ENCODE results near the gene CD274. TPM values are rescaled to one million over a fixed set of nuclear protein-coding genes. Genes with fewer than 3 reads are reported as not detected.

The CD274 gene
- total and polyA plus RNA-seq, 2 experiments from 2014 or later: 0.07 TPM; not detected in 1

DNA sequence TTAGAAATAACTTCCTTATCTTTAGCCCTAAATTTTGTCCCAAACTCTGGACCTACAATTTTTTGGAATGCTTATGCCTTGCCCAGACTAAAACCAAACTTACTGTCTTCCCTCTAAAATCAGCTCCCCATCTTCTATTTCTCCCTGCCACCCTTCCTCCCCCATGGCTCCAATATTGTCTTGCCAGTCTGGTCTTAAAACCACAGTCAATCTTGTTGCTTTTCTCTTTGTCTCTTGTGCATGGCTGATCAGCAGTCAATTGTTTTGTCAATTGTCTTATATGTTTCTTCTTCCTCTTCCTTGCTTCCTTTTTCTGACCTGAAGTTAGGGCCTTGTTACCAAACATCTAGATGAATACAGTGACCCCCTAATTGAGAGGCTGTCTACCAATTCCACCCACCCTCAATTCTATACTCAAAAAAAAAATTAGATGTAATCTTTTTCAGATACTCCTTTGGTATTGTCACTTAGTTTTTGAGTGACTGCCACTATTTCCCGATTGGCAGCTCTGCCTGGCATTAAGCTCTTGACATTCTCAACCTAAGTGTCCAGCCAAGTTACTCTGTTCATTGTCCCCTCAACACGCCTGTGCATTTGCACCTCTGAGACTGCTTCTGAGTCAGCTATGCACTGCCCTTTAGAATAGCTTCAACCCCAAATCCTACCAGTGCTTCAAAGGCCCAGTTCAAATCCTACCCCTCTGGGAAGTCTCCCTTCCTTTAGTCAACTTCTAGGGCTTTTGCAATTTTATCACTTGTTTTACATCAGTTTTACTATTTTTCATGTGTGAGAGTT is 62.5 kb downstream of the CD274 start:
- Histone ChIP-seq H3K4me1 (ENCODE audit: insufficient read depth) (no peaks in the 10 kb centered on the region), H3K4me2 (no peak overlapping the region), H3K79me2 (no peaks in the 10 kb centered on the region), H2AFZ (no peak overlapping the region), H3K4me3 (no peak overlapping the region), H3K9me2 (replicated peaks; ENCODE audit: insufficient read depth) (no peaks in the 10 kb centered on the region), H3K27me3 (no peaks in the 10 kb centered on the region), H3K9me3 (ENCODE audit: low read depth) (no peaks in the 10 kb centered on the region), H4K20me1 (ENCODE audit: insufficient read depth, poor library complexity, severe bottlenecking) (no peaks in the 10 kb centered on the region), H3K36me3 (replicated peaks; ENCODE audit: insufficient read depth, low read depth) (no peaks in the 10 kb centered on the region), H3K27ac (no peak overlapping the region)
- 84% methylated on average over 2 of the region's 2 CpGs for WGBS (ENCODE audit: low lambda C conversion rate, missing lambda C conversion rate)
- TF ChIP-seq, protein P1, sequence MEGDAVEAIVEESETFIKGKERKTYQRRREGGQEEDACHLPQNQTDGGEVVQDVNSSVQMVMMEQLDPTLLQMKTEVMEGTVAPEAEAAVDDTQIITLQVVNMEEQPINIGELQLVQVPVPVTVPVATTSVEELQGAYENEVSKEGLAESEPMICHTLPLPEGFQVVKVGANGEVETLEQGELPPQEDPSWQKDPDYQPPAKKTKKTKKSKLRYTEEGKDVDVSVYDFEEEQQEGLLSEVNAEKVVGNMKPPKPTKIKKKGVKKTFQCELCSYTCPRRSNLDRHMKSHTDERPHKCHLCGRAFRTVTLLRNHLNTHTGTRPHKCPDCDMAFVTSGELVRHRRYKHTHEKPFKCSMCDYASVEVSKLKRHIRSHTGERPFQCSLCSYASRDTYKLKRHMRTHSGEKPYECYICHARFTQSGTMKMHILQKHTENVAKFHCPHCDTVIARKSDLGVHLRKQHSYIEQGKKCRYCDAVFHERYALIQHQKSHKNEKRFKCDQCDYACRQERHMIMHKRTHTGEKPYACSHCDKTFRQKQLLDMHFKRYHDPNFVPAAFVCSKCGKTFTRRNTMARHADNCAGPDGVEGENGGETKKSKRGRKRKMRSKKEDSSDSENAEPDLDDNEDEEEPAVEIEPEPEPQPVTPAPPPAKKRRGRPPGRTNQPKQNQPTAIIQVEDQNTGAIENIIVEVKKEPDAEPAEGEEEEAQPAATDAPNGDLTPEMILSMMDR (IDR thresholded peaks at IDR 0.05; ENCODE audit: poor library complexity): no peak
- TF ChIP-seq EZH2 (IDR thresholded peaks at IDR 0.05; ENCODE audit: borderline replicate concordance): no peak
- no peak for TF ChIP-seq EZH2phosphoT487 (IDR thresholded peaks at IDR 0.05; ENCODE audit: low read depth, severe bottlenecking, unreplicated experiment)
- no peak for DNase-seq (ENCODE audit: low spot score)

DNA sequence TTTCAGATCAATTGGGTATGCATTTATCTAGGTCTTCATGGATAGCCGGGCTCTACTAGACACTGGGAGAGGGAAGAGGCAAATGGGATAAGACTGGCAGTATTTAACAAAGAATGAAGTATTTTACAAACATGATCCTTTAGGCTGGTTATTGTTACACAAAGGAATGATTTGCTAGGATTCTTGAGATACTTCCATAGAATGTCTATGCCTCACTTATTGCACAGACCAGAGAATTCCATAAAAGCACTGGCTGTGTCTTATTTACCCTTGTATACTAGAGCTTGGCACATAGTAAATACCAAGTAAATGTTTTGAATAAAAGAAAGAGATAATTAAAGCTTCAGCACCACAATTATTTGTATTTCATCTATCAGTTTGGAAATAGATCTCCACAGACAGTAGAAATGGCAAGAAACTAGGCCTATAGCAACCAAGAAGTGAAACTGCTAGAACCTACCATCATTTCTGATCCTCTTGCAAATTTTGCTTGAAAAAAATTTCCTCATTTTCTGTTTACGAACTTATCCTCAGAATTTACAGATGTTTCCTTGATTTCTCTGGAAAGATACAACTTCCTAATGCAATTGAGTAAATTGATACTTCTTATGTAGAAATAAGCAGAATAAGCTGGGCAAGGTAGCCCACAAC is 63.7 kb downstream of the CD274 start:
- no peak for DNase-seq (ENCODE audit: low spot score)
- Histone ChIP-seq H3K36me3 (replicated peaks; ENCODE audit: insufficient read depth, low read depth) (no peaks in the 10 kb centered on the region), H3K27me3 (no peaks in the 10 kb centered on the region), H3K4me1 (ENCODE audit: insufficient read depth) (no peaks in the 10 kb centered on the region), H4K20me1 (ENCODE audit: insufficient read depth, poor library complexity, severe bottlenecking) (no peaks in the 10 kb centered on the region), H3K27ac (no peak overlapping the region), H3K9me3 (ENCODE audit: low read depth) (no peaks in the 10 kb centered on the region), H3K4me3 (no peak overlapping the region), H3K4me2 (no peak overlapping the region), H2AFZ (no peak overlapping the region), H3K79me2 (no peaks in the 10 kb centered on the region), H3K9me2 (replicated peaks; ENCODE audit: insufficient read depth) (no peaks in the 10 kb centered on the region)
- WGBS (ENCODE audit: low lambda C conversion rate, missing lambda C conversion rate): 98% methylated on average over 2 of the region's 2 CpGs
- TF ChIP-seq, protein P1 (IDR thresholded peaks at IDR 0.05; ENCODE audit: poor library complexity): no peak
- TF ChIP-seq EZH2phosphoT487 (IDR thresholded peaks at IDR 0.05; ENCODE audit: low read depth, severe bottlenecking, unreplicated experiment) (no peak), EZH2 (IDR thresholded peaks at IDR 0.05; ENCODE audit: borderline replicate concordance) (no peak)

DNA sequence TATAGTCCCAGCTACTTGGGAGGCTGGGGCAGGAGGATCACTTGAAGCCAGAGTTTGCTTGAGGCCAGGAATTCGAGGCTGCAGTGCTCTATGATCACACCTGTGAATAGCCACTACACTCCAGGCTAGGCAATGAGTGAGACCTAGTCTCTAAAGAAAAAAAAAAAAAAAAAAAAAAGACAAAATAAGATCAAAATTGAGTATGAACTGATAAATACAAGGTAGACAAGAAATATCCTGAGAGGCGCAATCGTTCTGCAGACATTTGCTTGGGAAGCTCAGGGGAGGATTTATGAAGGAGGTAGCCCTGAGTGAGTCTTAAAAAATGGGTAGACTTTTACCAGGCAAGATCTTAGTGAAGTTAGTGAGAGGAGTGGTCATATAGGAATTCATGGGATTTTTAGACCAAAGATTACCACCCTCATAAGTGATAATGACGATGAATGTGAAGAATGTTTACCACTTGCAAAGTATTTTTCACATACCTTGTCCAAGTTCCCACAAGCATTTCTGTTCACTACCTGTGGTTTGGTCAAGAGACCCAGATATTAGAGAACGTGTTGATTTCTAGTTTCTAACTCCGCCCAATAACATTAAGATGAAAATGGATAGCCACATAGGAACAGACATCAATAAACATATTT is 64.4 kb downstream of the CD274 start:
- no peaks in the 10 kb centered on the region for H4K20me1 ChIP-seq (ENCODE audit: insufficient read depth, poor library complexity, severe bottlenecking)
- H3K27ac ChIP-seq: no peak overlapping the region
- DNase-seq (ENCODE audit: low spot score): no peak
- TF ChIP-seq, protein P1 (IDR thresholded peaks at IDR 0.05; ENCODE audit: poor library complexity): no peak
- TF ChIP-seq EZH2phosphoT487 (IDR thresholded peaks at IDR 0.05; ENCODE audit: low read depth, severe bottlenecking, unreplicated experiment) (no peak), EZH2 (IDR thresholded peaks at IDR 0.05; ENCODE audit: borderline replicate concordance) (no peak)
- H3K4me1 ChIP-seq (ENCODE audit: insufficient read depth): no peaks in the 10 kb centered on the region
- H3K4me3 ChIP-seq: no peak overlapping the region
- no peaks in the 10 kb centered on the region for H3K36me3 ChIP-seq (replicated peaks; ENCODE audit: insufficient read depth, low read depth)
- no peaks in the 10 kb centered on the region for H3K9me2 ChIP-seq (replicated peaks; ENCODE audit: insufficient read depth)
- no peaks in the 10 kb centered on the region for H3K9me3 ChIP-seq (ENCODE audit: low read depth)
- H3K79me2 ChIP-seq: no peaks in the 10 kb centered on the region
- 89% methylated on average over 6 of the region's 6 CpGs for WGBS (ENCODE audit: low lambda C conversion rate, missing lambda C conversion rate)
- H3K4me2 ChIP-seq: no peak overlapping the region
- no peaks in the 10 kb centered on the region for H3K27me3 ChIP-seq
- no peak overlapping the region for H2AFZ ChIP-seq
